HCT116 (cell line): ENCODE measurements around the gene LRRC4B. TPM values are rescaled to one million over a fixed set of nuclear protein-coding genes. Genes with fewer than 3 reads are reported as not detected.

Experiments used
- ATAC-seq: fragments of 200-7000 bp; cut with Tn5 transposase; 2 replicates; pipeline ENCODE4 v1.9.1; 2020; ENCODE audit warnings: mild to moderate bottlenecking, moderate library complexity
- BruUV-seq: library from RNA; stranded (reverse); fragments of 400-500 nt; replicated peaks from 2 replicates; lab custom pipeline; 2021; lab: Mats Ljungman, UMichigan
- CTCF ChIA-PET: fragments of 300-600 bp; sonication (Branson Sonifier 250); formaldehyde crosslinking; loops from one replicate; lab custom pipeline; 2021; ENCODE audit warnings: antibody characterized with exemption; lab: Charles Lee
- POLR2A ChIA-PET: fragments of 300-600, 350-600 bp; sonication (Branson Sonifier 250); formaldehyde crosslinking; loops from one replicate; lab custom pipeline; 2021; ENCODE audit warnings: antibody characterized with exemption; lab: Charles Lee
- RAD21 ChIA-PET, 2 experiments: fragments of 300-600 bp; sonication (Branson Sonifier 250); formaldehyde crosslinking; loops; one replicate each; lab custom pipeline; 2023; ENCODE audit warnings: low total read pairs in 2 of 2; ENCODE audit not compliant: uncharacterized antibody in 2 of 2, unreplicated experiment in 2 of 2, low non-redundant PET in 1 of 2; lab: Charles Lee
- DNase-seq: peaks from one replicate; pipeline ENCODE4 v3.0.0-alpha.2; 2010; ENCODE audit warnings: low read depth, low spot score
- H2AFZ ChIP-seq: fragments of 200-600 bp; shearing (Covaris generic), sonication (generic); 2 replicates; pipeline ENCODE4 v1.6.1; 2017; ENCODE audit warnings: low read depth, mixed run types, mixed read lengths, antibody characterized with exemption, low read length; ENCODE audit not compliant: poor library complexity, severe bottlenecking
- H3K27ac ChIP-seq: 2 replicates; pipeline ENCODE4 v1.5.1; 2012; ENCODE audit warnings: low read depth, low read length
- H3K27me3 ChIP-seq: fragments of 200-600 bp; sonication (generic); 2 replicates; pipeline ENCODE4 v1.6.1; 2016; ENCODE audit warnings: mixed run types, low read length, mixed read lengths; ENCODE audit not compliant: insufficient read depth
- H3K36me3 ChIP-seq, 2 experiments: fragments of 200-500 bp in 1 of 2; fragments of 200-600 bp in 1 of 2; sonication (Bioruptor generic) in 1 of 2; sonication (generic) in 1 of 2; 2 replicates each; pipeline versions ENCODE4 v1.5.1 to v1.6.1; 2014 to 2016; ENCODE audit warnings: low read length in 2 of 2, inconsistent platforms in 1 of 2, mixed read lengths in 1 of 2, mixed run types in 1 of 2; ENCODE audit not compliant: insufficient read depth in 2 of 2, control insufficient read depth in 1 of 2
- H3K4me1 ChIP-seq, 2 experiments: fragments of 200-600 bp in 1 of 2; sonication (generic) in 1 of 2; 2 replicates each; pipeline versions ENCODE4 v1.5.1 to v1.6.1; 2012 to 2017; ENCODE audit warnings: low read length in 2 of 2, inconsistent platforms in 1 of 2, mild to moderate bottlenecking in 1 of 2, mixed read lengths in 1 of 2, mixed run types in 1 of 2, moderate library complexity in 1 of 2; ENCODE audit not compliant: insufficient read depth in 2 of 2, control insufficient read depth in 1 of 2
- H3K4me2 ChIP-seq: fragments of 200-600 bp; sonication (generic); 2 replicates; pipeline ENCODE4 v1.6.1; 2017; ENCODE audit warnings: mixed run types, low read length, mixed read lengths
- H3K4me3 ChIP-seq, 2 experiments: fragments of 200-600 bp in 1 of 2; sonication (generic) in 1 of 2; replicated peaks in 1 of 2; 2 replicates each; pipeline ENCODE4 v1.5.1; 2011 to 2016; ENCODE audit warnings: low read length in 2 of 2, control low read depth in 1 of 2, low read depth in 1 of 2, mild to moderate bottlenecking in 1 of 2, mixed read lengths in 1 of 2, mixed run types in 1 of 2
- H3K79me2 ChIP-seq: fragments of 200-600 bp; sonication (generic); 2 replicates; pipeline ENCODE4 v1.6.1; 2017; ENCODE audit warnings: mild to moderate bottlenecking, mixed run types, low read length, moderate library complexity, mixed read lengths; ENCODE audit not compliant: insufficient read depth
- H3K9ac ChIP-seq: fragments of 200-600 bp; sonication (generic); 2 replicates; pipeline ENCODE4 v1.6.1; 2016; ENCODE audit warnings: low read length, mixed read lengths
- H3K9me2 ChIP-seq: fragments of 200-600 bp; sonication (generic), shearing (Covaris generic); 2 replicates; pipeline ENCODE4 v1.6.1; 2017; ENCODE audit warnings: mixed run types, mild to moderate bottlenecking, moderate library complexity; ENCODE audit not compliant: insufficient read depth
- H3K9me3 ChIP-seq, 2 experiments: fragments of 200-500 bp in 1 of 2; fragments of 200-600 bp in 1 of 2; sonication (Bioruptor generic) in 1 of 2; sonication (generic) in 1 of 2; 2 replicates each; pipeline ENCODE4 v1.6.1; 2014 to 2017; ENCODE audit warnings: low read length in 2 of 2, mixed read lengths in 2 of 2, inconsistent platforms in 1 of 2, low read depth in 1 of 2, mild to moderate bottlenecking in 1 of 2, mixed run types in 1 of 2, moderate library complexity in 1 of 2; ENCODE audit not compliant: control insufficient read depth in 1 of 2, insufficient read depth in 1 of 2
- H4K20me1 ChIP-seq: fragments of 200-600 bp; sonication (generic), shearing (Covaris generic); 2 replicates; pipeline ENCODE4 v1.6.1; 2017; ENCODE audit warnings: mixed run types, mild to moderate bottlenecking, moderate library complexity; ENCODE audit not compliant: insufficient read depth
- ATF3 ChIP-seq: IDR thresholded peaks from 2 replicates; pipeline ENCODE4 v1.6.1; 2012
- CBX3 ChIP-seq: IDR thresholded peaks from 2 replicates; pipeline ENCODE4 v1.6.1; 2012; ENCODE audit warnings: low read depth
- CTCF ChIP-seq, 3 experiments: fragments of 200-600 bp in 1 of 3; sonication (generic) in 1 of 3; IDR thresholded peaks in 2 of 3; conservative IDR thresholded peaks in 1 of 3; 2 replicates each; pipeline ENCODE4 v1.5.1; 2012 to 2017; ENCODE audit warnings: low read depth in 2 of 3, low read length in 2 of 3, antibody characterized with exemption in 1 of 3, borderline replicate concordance in 1 of 3, control low read depth in 1 of 3, mild to moderate bottlenecking in 1 of 3, mixed read lengths in 1 of 3, mixed run types in 1 of 3, moderate library complexity in 1 of 3; ENCODE audit not compliant: insufficient read depth in 1 of 3
- EGR1 ChIP-seq: IDR thresholded peaks from 2 replicates; pipeline ENCODE4 v1.6.1; 2012; ENCODE audit warnings: low read depth
- EZH2 ChIP-seq: fragments of 200-600 bp; sonication (generic); IDR thresholded peaks from 2 replicates; pipeline ENCODE4 v1.6.1; 2017; ENCODE audit warnings: antibody characterized with exemption, mixed run types
- FOSL1 ChIP-seq: IDR thresholded peaks from 2 replicates; pipeline ENCODE4 v1.6.1; 2012; ENCODE audit warnings: low read depth
- JUND ChIP-seq: IDR thresholded peaks from 2 replicates; pipeline ENCODE4 v1.6.1; 2012
- RAD21 ChIP-seq: IDR thresholded peaks from 2 replicates; pipeline ENCODE4 v1.6.1; 2012; ENCODE audit warnings: low read depth, mild to moderate bottlenecking
- SP1 ChIP-seq: IDR thresholded peaks from 2 replicates; pipeline ENCODE4 v1.6.1; 2012; ENCODE audit warnings: low read depth
- TCF7L2 ChIP-seq: IDR thresholded peaks from 2 replicates; pipeline ENCODE4 v1.7.0; 2011; ENCODE audit warnings: borderline replicate concordance, inconsistent platforms; ENCODE audit not compliant: insufficient read depth, insufficient read length; ENCODE audit errors: extremely low read depth
- ZFX ChIP-seq: fragments of 450-650 bp; IDR thresholded peaks from 2 replicates; pipeline ENCODE4 v1.6.1; 2017
- ZNF274 ChIP-seq: fragments of 200-500 bp; sonication (Bioruptor generic); IDR thresholded peaks from 2 replicates; pipeline ENCODE4 v1.6.1; 2014; ENCODE audit warnings: mild to moderate bottlenecking, low read depth, low read length, inconsistent platforms
- intact Hi-C: fragments of 100-400 bp; cut with micrococcal nuclease; formaldehyde crosslinking; loops from 2 replicates; pipeline ENCODE4 v1.10.0; 2022
- total RNA-seq: library from RNA; stranded (reverse); gene quantifications from one replicate; pipeline ENCODE4 v1.2.1, GENCODE V29; 2021; ENCODE audit not compliant: unreplicated experiment

Gene LRRC4B
- total RNA-seq, 1 experiment from 2014 or later = 0.89 TPM

- intact Hi-C loops = no loop called here
- H3K4me2 ChIP-seq = no peak overlapping the region
- no peaks in the 10 kb centered on the region for H4K20me1 ChIP-seq
- ChIA-PET CTCF (no interaction called here), RAD21 (no interaction called here), POLR2A (no interaction called here)
- no peak overlapping the region for H2AFZ ChIP-seq
- H3K4me3 ChIP-seq = no peak overlapping the region
- BruUV-seq = no TSS peak
- no peak for ATAC-seq
- H3K4me1 ChIP-seq = peaks cover 12 to 16% of the 10 kb centered on the region in 2 experiments
- H3K9me3 ChIP-seq = peaks cover 3 to 12% of the 10 kb centered on the region in 2 experiments; a peak in 1 of 4 replicates
- H3K27ac ChIP-seq = no peak overlapping the region
- no peak overlapping the region for H3K9ac ChIP-seq
- DNase-seq = no peak
- peaks cover 0 to 6% of the 10 kb centered on the region in 2 experiments; a peak in 1 of 4 replicates for H3K36me3 ChIP-seq
- TF ChIP-seq EGR1 (no peak), ZNF274 (no peak), CTCF (IDR thresholded peaks at IDR 0.05 in 2 of 3, conservative IDR thresholded peaks at IDR 0.05 in 1 of 3; ENCODE audit: borderline replicate concordance in 1 of 3, insufficient read depth in 1 of 3, low read depth in 2 of 3, low read length in 2 of 3) (no peak), JUND (no peak), RAD21 (no peak), ATF3 (no peak), ZFX (no peak), SP1 (no peak), TCF7L2 (no peak), CBX3 (no peak), FOSL1 (no peak), EZH2 (no peak)
- no peaks in the 10 kb centered on the region for H3K27me3 ChIP-seq
- H3K79me2 ChIP-seq = no peaks in the 10 kb centered on the region
- H3K9me2 ChIP-seq = no peaks in the 10 kb centered on the region
Measured at GRCh38 chr19:50489461-50490011, 78.7 kb downstream of the LRRC4B start.
